HEK293 (cell line): Measurements from ENCODE around the gene HIBCH.

Experiments
- BCL11A ChIP-seq: fragments of 450-650 bp; formaldehyde crosslinking; IDR thresholded peaks from 2 replicates; pipeline ENCODE4 v1.5.1; 2016; ENCODE audit warnings: low read depth, missing biosample characterization, missing genetic modification characterization
- CTCF ChIP-seq: fragments of 450-650 bp; formaldehyde crosslinking; IDR thresholded peaks from 2 replicates; pipeline ENCODE4 v1.5.1; 2016; ENCODE audit warnings: missing biosample characterization, missing genetic modification characterization
- EGR2 ChIP-seq: fragments of 450-650 bp; formaldehyde crosslinking; IDR thresholded peaks from 2 replicates; pipeline ENCODE4 v1.5.1; 2016; ENCODE audit warnings: low read depth, missing biosample characterization, missing genetic modification characterization
- HIC1 ChIP-seq: fragments of 450-650 bp; formaldehyde crosslinking; IDR thresholded peaks from 2 replicates; pipeline ENCODE4 v1.5.1; 2016; ENCODE audit warnings: missing biosample characterization, missing genetic modification characterization
- PRDM2 ChIP-seq: fragments of 450-650 bp; formaldehyde crosslinking; IDR thresholded peaks from 2 replicates; pipeline ENCODE4 v1.5.1; 2016; ENCODE audit warnings: missing biosample characterization, missing genetic modification characterization, borderline replicate concordance
- SALL2 ChIP-seq: fragments of 450-650 bp; formaldehyde crosslinking; IDR thresholded peaks from 2 replicates; pipeline ENCODE4 v1.5.0; 2017; ENCODE audit warnings: missing biosample characterization, mild to moderate bottlenecking, missing genetic modification characterization, borderline replicate concordance
- WT1 ChIP-seq: fragments of 450-650 bp; formaldehyde crosslinking; IDR thresholded peaks from 2 replicates; pipeline ENCODE4 v1.5.1; 2016; ENCODE audit warnings: missing biosample characterization, missing genetic modification characterization
- YY1 ChIP-seq: fragments of 450-650 bp; formaldehyde crosslinking; IDR thresholded peaks from 2 replicates; pipeline ENCODE4 v1.5.1; 2018; ENCODE audit warnings: missing biosample characterization, missing genetic modification characterization
- ZBTB10 ChIP-seq: fragments of 450-650 bp; formaldehyde crosslinking; IDR thresholded peaks from 2 replicates; pipeline ENCODE4 v1.5.1; 2016; ENCODE audit warnings: missing biosample characterization, missing genetic modification characterization
- ZBTB20 ChIP-seq: fragments of 450-650 bp; formaldehyde crosslinking; IDR thresholded peaks from 2 replicates; pipeline ENCODE4 v1.5.1; 2016; ENCODE audit warnings: missing biosample characterization, missing genetic modification characterization
- ZBTB8A ChIP-seq: fragments of 450-650 bp; formaldehyde crosslinking; IDR thresholded peaks from 2 replicates; pipeline ENCODE4 v1.5.1; 2016; ENCODE audit warnings: missing biosample characterization, missing genetic modification characterization
- ZEB2 ChIP-seq: fragments of 450-650 bp; formaldehyde crosslinking; IDR thresholded peaks from 2 replicates; pipeline ENCODE4 v1.5.1; 2016; ENCODE audit warnings: missing biosample characterization, missing genetic modification characterization
- ZFHX2 ChIP-seq: fragments of 450-650 bp; formaldehyde crosslinking; conservative IDR thresholded peaks from 2 replicates; pipeline ENCODE4 v1.5.1; 2016; ENCODE audit warnings: missing biosample characterization, missing genetic modification characterization
- ZFP37 ChIP-seq: fragments of 450-650 bp; formaldehyde crosslinking; IDR thresholded peaks from 2 replicates; pipeline ENCODE4 v1.5.1; 2016; ENCODE audit warnings: missing biosample characterization, missing genetic modification characterization
- ZNF10 ChIP-seq: fragments of 450-650 bp; formaldehyde crosslinking; IDR thresholded peaks from 2 replicates; pipeline ENCODE4 v1.5.1; 2017; ENCODE audit warnings: missing biosample characterization, missing genetic modification characterization
- ZNF133 ChIP-seq: fragments of 450-650 bp; formaldehyde crosslinking; IDR thresholded peaks from 2 replicates; pipeline ENCODE4 v1.5.1; 2016; ENCODE audit warnings: missing biosample characterization, missing genetic modification characterization
- ZNF302 ChIP-seq: fragments of 450-650 bp; formaldehyde crosslinking; IDR thresholded peaks from 2 replicates; pipeline ENCODE4 v1.5.1; 2016; ENCODE audit warnings: missing biosample characterization, missing genetic modification characterization, low read depth
- ZNF335 ChIP-seq: fragments of 450-650 bp; formaldehyde crosslinking; conservative IDR thresholded peaks from 2 replicates; pipeline ENCODE4 v1.5.1; 2016; ENCODE audit warnings: missing biosample characterization, missing genetic modification characterization
- ZNF341 ChIP-seq: fragments of 450-650 bp; formaldehyde crosslinking; IDR thresholded peaks from 2 replicates; pipeline ENCODE4; 2016; ENCODE audit warnings: low read depth, missing biosample characterization, missing genetic modification characterization
- ZNF433 ChIP-seq: fragments of 450-650 bp; formaldehyde crosslinking; IDR thresholded peaks from 2 replicates; pipeline ENCODE4 v1.5.1; 2016; ENCODE audit warnings: missing biosample characterization, missing genetic modification characterization, low read depth
- ZNF501 ChIP-seq: fragments of 450-650 bp; formaldehyde crosslinking; IDR thresholded peaks from 2 replicates; pipeline ENCODE4 v1.5.1; 2016; ENCODE audit warnings: missing biosample characterization, missing genetic modification characterization
- ZNF580 ChIP-seq: fragments of 450-650 bp; formaldehyde crosslinking; IDR thresholded peaks from 2 replicates; pipeline ENCODE4 v1.5.1; 2016; ENCODE audit warnings: missing biosample characterization, missing genetic modification characterization
- ZNF701 ChIP-seq: fragments of 450-650 bp; formaldehyde crosslinking; IDR thresholded peaks from 2 replicates; pipeline ENCODE4 v1.5.1; 2016; ENCODE audit warnings: missing biosample characterization, missing genetic modification characterization
- ZNF776 ChIP-seq: fragments of 450-650 bp; formaldehyde crosslinking; IDR thresholded peaks from 2 replicates; pipeline ENCODE4 v1.5.0; 2017; ENCODE audit warnings: missing biosample characterization, missing genetic modification characterization, borderline replicate concordance
- ZNF777 ChIP-seq: fragments of 450-650 bp; formaldehyde crosslinking; IDR thresholded peaks from 2 replicates; pipeline ENCODE4 v1.5.1; 2017; ENCODE audit warnings: missing biosample characterization, missing genetic modification characterization, borderline replicate concordance
- ZNF830 ChIP-seq: fragments of 450-650 bp; IDR thresholded peaks from 2 replicates; pipeline ENCODE4 v1.5.0; 2018; ENCODE audit warnings: missing biosample characterization, missing genetic modification characterization, low read depth, mild to moderate bottlenecking, moderate library complexity
- ZSCAN30 ChIP-seq: fragments of 450-650 bp; IDR thresholded peaks from 2 replicates; pipeline ENCODE4 v1.5.1; 2018; ENCODE audit warnings: missing biosample characterization, mild to moderate bottlenecking, missing genetic modification characterization, moderate library complexity

HIBCH gene

DNA sequence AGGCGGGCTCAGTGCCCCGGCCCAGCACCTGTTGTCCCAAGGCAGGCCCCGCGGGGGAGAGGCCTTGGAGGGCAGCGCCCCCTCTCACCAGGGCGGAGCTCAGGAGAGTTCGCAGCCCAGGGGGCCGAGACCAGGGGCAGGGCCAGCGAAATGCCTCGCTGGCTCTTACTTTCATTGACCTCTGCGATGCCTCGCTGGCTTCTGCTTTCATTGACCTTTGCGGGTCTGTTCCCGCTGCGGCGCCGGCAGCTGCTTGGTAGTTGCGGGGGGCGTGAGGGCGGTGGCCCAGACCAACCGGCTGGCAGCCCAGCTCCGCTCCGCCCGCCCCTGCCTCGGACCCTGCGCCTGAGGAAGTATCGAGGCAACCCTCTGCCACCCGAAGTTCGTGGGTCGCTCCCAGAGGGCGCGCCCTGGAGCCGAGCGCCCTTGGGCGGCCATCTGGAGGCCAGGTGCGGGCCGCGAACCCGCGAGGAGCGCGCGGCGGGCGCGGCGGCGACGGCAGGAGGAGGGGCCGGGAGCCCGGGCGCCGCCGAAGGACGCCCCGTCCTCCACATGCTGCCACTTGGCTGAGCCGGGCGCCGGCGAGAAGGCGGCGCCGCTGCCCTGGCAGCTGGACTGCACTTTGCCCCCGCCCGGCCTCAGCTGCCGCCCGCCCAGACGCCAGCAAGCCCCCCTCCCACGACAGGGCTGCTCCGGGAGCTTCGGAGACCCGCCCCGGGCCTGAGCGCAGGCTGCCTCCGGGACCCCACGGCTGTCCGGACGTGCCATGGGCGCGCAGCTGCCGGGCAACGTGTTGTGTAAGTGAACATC, 139.1 kb downstream of the HIBCH start (continued):
- TF ChIP-seq ZNF335 (tag by site-specific recombination) (peak; percentile 85), ZBTB20 (tag by site-specific recombination) (peak; percentile 84), ZNF433 (tag by site-specific recombination) (no peak), ZBTB10 (tag by site-specific recombination) (peak; percentile 86), WT1 (tag by site-specific recombination) (no peak), BCL11A (peak; percentile 63), ZEB2 (tag by site-specific recombination) (0 out of 2 replicates have a peak, but pooled peaks have one; percentile 17), SALL2 (no peak), HIC1 (tag by site-specific recombination) (peak; percentile 66; the same call in 1 of the 2 replicates), ZSCAN30 (peak; percentile 49; the same call in 1 of the 2 replicates), PRDM2 (tag by site-specific recombination) (no peak), EGR2 (tag by site-specific recombination) (peak; percentile 36; the same call in 1 of the 2 replicates), ZNF701 (tag by site-specific recombination) (no peak), YY1 (no peak), ZNF302 (tag by site-specific recombination) (no peak), ZNF580 (tag by site-specific recombination) (no peak), ZBTB8A (tag by site-specific recombination) (peak; percentile 72), ZNF777 (tag by site-specific recombination) (0 out of 2 replicates have a peak, but pooled peaks have one; percentile 36), ZNF501 (tag by site-specific recombination) (peak; percentile 33; the same call in 1 of the 2 replicates), ZNF776 (tag by site-specific recombination) (no peak), ZFHX2 (peak; percentile 40), ZNF133 (tag by site-specific recombination) (no peak), ZNF10 (tag by site-specific recombination) (peak; percentile 60; the same call in 1 of the 2 replicates), ZFP37 (tag by site-specific recombination) (0 out of 2 replicates have a peak, but pooled peaks have one; percentile 67), ZNF830 (tag by site-specific recombination) (no peak), ZNF341 (tag by site-specific recombination) (peak; percentile 93), CTCF (tag by site-specific recombination) (peak; percentile 99)
